ENCODE results near the gene SEC11C.

SEC11C gene

DNA sequence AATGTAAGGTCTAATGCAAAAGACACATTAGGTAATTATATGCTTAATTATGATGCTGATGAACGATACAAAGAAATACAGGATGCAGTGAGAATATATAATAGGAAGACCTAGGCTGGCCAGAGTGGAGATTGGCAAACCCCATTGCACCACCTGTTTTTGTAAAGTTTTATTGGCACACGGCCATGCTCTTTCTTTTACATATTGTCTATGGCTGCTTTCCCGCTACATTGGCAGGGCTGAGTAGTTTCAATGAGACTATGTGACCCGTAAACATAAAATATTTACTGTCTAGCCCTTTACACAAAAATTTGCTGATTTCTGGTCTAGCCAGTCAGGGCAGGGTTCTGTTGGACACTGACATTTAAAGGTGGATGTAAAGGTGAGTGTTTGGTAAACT is 5.4 kb downstream of the SEC11C start:
- DNase-seq, result no peak

DNA sequence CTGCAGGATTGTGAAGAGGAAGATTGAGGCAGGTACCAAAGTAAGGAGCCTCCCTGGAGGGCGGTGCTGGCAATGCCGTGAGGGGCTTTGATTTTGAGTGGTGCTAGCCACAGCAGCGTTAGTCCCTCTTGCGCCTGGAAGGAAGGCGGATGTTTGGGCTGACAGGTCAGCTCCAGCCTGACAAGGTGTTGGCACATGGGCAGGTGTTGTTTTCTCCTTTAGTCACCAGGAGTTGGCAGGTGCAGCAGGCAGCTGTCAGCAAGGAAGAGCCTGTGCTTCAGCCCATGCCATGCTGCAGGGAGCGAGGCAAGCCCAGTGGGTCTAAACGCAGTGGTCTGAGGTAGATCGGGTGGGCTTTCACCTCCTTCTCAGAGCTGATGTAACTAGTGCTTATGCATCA is 8.5 kb downstream of the SEC11C start:
- DNase-seq, result no peak

DNA sequence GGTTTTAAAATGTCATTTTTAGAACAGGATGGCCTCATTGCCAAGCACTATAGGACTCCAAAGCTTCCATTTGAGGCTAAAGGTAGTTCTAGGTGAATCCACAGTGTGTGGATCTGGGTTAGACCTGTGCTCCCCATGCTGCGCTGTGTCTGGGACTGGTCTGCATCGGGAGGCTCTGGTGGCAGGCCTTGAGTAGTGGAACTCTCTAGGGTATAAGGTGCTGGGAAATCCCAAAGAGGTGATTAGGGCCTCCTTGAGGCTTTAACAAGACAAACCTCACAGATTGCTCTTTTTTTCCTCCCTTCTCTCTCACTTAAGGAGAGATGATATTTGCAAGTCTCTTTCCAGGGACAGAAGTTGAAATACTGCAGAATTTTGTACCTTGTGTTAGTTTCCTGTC is 9.3 kb downstream of the SEC11C start:
- no peak for DNase-seq

DNA sequence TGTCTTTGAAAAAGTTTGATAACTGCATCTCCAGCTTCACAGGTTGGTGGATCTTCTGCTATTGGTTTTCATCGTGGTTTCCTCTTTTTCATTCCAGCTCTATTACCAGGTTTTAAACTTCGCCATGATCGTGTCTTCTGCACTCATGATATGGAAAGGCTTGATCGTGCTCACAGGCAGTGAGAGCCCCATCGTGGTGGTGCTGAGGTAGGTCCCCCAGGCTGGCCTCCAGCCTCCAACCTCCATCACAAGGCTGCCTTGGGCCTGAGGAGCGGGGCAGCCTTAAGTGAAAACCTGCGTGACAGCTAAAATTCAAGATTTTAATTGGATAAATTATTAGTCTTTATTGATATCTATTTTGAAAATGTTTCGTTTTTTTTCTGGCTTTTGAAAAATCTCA is 9.7 kb downstream of the SEC11C start:
- no peak for DNase-seq

DNA sequence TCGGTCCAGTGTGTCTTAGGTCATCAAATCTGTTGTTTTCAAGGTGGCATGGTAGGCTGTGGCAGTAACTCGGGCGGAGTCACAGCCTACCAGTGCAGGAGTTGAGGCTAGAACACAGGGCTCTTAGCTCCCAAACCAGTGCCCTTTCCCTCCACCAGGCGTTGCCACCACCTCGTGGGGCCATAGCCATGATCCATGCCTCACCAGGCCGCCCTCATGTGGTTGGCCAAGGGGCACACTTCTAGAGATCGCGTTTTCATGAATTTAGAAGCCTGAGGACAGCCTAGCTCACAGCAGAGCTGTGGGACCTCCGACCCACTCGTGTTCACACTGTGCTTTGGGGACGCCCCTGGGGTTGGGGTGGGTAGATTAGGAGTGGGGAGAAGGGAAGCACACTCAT is 10.6 kb downstream of the SEC11C start:
- no peak for DNase-seq

DNA sequence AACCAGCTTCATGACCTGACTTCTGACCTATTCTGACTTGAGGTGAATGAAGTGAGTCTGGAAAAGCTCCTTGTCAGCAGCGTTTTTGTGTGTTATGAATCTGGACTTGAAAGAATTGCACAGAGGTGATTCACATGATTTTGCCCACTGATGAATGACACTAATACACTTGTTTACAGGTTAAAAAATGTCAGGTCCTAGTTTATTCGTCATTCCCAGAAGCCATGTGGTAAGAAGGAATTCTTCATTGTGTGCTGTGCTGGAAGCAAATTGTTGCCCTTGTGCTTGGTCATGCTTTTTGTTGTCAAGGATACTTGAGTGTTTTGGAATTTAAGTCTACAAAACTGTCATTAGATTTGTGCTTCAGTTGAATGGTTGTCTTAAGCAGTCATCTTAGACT is 15.5 kb downstream of the SEC11C start:
- no peak for DNase-seq

DNA sequence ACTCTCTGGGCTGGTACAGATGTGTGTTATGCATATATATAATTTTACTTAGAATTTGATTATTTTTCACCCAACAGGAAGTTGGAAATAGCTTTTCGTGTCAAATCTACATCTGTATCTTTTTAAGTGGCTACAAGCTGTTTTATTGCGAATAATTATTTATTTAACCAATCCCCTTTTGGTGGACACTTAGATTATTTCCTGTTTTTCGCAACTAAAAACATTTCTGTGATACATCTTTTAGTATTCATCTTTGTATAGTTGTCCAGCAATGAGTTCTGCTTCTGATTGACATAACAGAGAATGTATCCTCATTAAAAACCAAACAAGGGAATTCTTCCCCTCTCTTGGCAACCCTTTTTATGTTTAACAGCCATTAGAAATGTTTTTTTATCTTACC is 16.6 kb downstream of the SEC11C start:
- no peak for DNase-seq

DNA sequence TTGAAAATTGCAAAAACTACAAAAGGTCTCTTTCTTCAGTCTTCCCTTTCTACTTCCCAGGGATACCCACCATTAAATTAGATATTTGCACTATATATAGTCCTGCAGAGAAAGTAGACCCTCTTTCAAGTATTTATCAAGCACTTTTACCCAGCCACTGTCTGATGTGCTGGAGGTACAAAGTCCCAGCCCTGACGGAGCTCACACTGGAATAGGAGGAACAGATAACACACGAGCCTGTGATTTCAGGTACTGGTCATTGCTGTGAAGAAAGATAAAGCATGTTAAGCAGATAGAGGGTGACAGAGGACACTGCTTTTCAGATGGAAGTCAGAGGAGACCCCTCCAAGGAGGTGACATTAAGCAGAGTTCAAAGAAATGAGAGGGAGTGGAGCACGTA is 19.6 kb downstream of the SEC11C start:
- DNase-seq, result no peak

DNA sequence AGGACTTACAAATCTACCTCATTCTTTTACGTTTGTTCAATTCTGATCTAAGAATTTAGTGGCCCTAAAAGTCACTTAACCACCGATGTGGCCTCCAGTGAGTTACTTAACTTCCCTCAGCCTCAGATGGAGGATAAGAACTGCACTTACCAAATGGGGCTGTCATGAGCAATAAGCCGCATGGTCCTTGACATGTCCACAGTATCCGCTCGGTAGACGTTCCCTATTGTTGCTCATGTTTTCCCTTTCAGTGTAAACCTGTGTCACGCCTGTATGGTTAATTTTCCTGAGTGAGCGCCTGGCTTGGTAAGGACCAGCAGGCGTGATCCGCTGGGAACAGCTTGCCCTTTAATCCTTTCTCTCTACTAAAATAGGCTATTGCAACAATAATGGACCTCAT is 20.3 kb downstream of the SEC11C start:
- DNase-seq, result no peak

DNA sequence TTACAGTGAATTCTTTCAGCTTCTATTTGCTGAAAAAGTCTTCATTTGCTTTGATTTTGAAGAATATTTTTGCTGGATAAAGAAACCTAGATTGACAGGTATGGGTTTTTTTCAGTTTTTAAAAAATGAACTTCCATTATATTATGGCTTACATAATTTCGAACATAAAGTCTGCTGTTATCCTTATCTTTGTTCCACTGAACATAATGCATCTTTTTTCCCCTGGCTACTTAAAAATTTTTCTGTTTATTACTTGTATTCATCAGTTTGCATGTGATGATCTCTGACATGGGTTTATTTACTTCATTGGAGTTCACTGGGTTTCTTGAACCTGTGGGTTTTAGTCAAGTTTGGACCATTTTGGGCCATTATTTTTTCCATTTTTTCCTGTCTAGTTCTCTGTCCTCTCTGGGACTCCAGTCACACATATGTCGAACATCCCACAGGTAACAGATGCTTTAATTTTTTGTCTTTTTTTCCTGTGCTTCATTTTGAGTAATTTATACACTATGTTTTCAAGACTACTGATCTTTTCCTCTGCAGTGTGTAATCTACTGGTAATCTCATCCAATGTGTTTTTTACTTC is 33.1 kb downstream of the SEC11C start:
- DNase-seq, result no peak

DNA sequence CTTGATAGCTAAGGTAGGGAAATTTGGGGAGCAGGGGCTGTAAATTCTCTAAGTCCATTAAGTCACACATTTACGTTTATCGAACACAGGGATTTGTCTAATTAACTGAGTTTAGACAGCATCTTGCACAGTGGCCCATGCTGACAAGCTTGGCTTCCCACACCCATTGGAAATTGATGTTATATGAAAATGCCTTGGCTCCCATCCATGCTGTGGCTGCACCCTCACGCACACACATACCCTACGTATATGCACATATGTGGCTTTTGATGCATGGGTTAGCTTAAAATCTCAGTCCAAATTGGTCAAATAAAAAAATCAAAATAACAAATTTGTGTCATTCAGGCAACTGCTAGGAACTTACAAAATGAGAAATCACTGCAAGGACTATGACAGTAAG is 37.8 kb downstream of the SEC11C start:
- DNase-seq, result no peak

DNA sequence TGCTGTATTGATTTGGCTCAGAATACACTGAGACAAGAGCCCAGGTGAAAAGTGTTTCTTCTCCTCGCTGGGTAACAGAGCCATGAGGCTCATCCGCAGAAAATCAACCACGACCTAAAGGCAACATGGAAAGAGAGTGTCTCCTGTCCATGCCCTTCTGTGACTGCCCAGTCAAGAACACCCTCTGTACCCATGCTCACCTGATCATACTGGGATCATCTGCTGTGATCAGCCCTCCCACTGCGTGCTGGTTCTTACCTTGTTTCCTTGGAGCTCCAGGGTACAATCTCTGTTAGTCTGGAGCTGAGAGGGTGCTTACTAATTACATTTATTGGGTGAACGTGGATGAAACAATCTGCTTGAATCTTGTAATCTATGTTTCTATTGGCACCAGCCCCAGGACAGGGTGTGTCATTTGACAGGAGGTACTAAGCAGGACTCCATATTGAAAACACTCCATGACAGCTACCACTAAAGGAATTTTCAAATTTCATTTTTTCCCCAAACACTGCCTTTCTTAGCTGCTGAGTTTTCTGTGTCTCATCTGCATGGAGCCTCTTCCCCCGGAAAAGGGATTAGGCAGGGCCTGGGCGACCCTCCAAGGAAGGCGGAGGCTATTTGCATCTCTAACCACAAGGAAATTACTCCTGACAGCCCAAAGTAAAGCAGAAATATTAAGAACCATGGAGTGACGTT is 40.6 kb downstream of the SEC11C start:
- DNase-seq, result no peak

DNA sequence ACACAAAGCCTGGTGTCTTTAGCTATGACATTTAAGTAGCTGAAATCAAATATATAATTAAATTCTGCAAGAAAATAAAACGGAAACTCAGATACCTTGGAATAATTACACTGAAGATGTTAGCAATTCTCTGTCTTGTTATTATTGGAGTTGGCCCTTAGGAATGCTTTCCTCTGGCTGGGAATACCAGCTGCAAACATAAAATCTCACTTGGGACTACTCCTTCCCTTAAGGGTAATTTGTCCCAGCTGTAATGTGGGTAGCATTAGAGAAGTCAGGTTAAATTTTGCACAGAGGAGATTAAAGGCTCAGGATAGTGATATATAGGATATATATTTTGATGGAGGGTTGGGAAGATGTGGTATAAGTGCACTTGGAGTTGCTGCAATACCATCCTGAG is 43.0 kb downstream of the SEC11C start:
- no peak for DNase-seq

DNA sequence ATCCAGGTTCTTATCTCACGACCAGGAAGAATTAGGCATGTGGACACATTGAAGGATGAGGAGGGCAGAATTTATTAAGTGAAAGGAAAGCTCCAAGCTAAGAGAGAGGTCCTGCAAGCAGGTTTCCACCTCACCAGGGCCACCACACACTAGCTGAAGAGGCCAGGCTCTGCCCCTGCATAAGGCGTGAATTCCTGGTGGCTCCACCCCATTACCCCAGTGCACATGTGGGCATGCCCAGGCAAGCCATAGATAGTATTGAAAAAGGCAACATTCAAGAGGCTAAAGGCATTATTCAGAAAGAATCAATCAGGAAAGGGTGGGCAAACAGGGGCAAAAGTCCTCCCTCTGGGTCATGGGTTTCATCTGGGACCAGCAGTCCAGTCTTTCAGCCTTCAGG is 49.3 kb downstream of the SEC11C start:
- DNase-seq, result no peak

DNA sequence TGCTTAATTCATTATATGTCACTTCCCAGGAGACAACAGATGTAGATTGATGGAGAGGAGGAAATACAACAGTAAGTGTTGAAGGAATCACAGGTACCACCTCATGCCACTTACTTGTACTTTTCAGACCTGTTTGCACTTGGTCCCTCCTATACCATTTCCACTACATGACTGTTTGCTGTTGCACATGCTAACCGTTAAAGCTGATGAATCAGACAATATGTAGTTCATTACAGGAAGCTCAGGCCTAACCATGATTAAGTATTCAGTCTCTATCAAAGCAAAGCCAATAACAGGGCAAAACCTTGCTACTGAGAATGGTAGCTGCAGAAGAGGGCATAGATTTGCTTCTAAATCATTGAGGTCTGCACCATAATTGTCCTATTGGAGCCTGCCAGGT is 50.1 kb downstream of the SEC11C start:
- DNase-seq, result no peak

DNA sequence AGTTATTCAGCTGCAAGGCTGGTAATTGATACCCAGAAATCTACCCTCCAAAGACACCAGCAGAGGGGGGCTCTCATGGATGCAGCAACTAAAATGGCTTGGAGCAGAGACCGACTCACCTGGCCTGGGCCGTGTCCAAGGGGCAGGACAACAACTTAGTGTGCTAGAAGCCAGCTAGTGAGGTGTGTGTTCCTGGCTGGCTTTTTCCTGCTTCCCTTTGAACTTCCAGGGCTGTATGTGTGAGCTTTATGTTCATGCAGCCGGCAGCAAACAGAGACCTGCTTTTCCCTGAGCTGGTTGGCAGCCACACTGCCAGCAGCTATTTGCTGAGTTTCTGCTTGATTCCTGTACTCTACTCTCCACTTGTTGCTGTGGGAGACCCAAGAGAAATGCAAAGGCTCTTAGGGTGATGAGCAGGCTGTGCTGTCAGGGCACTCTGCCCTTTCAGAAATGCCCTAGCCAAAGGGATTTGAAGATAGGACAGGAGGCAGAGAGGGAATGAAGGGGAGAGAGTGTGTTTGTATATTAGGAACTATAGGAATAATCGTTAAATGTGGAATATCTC is 56.6 kb downstream of the SEC11C start:
- no peak for DNase-seq

DNA sequence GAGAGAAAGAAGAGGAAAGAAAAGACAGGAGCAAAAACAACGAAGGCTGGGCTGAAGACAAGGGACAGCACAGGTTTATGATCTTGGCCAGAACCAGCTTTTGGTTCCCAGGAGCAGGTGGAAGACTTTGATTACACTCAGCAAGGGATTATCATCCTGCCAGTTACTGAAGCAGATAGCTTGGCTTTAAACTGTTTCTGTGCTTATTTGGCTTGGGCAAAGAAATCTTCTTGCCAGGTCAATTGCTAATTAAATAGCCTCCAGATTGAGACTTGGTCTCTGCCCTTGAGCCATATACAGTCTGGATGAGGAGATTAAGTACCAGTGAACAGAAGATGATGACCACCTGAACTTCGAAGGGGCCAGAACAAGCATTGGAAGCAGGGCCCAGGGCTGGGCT is 58.0 kb downstream of the SEC11C start:
- no peak for DNase-seq

DNA sequence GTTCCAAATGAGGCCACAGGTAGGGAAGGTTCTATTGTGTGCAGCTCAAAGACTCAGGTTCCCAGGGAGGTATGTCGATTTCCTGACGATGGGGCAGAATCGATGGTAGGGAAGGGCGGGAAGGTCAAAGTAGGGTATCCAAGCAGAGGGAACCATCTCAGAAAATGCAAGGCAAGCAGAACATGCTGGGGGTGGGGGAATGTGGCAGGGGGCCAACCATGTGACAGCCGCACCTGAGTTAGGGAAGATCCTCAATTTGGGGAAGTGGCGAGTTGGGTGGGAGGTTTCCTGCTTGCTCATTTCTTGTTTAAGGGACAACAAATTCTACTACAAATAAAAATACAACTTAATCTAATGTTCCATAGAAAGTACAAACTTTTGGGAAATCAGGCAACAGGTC is 58.5 kb downstream of the SEC11C start:
- no peak for DNase-seq

DNA sequence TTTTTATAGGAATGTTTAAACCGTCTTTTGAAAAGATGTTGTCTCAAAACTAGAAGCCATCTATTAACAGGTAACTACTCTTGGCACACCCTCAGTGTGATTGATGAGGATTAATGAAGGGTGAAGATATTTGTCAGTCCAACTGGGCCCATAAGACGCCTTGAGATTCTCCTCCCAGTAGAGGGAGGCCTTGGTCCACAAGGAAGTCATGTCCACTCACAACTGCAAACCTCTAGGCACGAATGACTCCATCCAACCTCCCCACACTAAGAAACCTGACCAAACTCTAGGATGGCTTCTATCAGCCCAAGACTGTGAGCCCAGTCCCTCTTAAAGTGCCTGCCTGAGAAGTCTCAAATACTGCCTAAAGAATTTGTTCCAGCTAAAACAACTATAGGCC is 61.1 kb downstream of the SEC11C start:
- no peak for DNase-seq

DNA sequence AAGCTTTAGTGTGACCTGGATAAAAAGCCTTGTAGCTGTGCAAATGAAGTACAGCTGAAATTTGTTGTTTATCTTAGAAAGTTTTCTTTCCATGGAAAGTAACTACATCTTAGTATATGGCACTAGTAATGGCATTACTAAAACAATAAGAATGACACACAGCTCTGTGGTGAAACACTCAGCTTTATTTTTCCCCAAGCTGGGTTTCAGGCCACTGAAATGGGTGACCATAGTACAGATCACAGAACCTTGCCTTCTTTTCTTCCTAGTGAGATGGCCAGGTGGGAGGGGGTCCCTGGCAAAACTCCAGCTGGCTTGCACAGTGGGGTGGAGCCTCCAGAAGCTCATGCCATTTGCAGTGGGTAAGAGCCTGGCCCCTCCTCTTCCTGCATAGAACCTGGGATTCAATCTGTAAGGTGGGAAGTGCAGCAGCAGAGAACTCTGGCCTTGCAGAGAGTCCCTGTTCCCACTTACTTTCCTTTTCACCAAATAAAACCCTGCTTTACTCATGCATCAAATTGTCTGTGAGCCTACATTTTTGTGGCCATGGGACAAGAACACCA is 62.7 kb downstream of the SEC11C start:
- DNase-seq, result no peak

DNA sequence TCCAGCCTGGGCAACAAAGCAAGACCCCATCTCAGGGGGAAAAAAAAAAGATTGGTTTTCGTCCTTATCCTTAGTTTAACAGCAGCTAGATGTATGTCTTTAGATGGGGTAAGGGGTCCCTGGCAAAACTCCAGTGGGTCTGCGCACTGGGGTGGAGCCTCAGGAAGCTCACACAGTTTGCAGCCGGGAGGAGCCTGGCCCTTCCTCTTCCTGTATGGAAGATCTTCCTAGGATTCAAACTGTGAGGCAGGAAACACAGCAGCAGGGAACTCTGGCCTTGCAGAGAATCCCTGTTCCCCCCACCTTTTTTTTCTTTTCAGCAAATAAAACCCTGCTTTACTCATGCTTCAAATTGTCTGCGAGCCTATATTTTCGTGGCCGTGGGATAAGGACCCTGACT is 67.8 kb downstream of the SEC11C start:
- no peak for DNase-seq
